ENCODE measurements around the gene QSOX2.

The QSOX2 gene

DNA sequence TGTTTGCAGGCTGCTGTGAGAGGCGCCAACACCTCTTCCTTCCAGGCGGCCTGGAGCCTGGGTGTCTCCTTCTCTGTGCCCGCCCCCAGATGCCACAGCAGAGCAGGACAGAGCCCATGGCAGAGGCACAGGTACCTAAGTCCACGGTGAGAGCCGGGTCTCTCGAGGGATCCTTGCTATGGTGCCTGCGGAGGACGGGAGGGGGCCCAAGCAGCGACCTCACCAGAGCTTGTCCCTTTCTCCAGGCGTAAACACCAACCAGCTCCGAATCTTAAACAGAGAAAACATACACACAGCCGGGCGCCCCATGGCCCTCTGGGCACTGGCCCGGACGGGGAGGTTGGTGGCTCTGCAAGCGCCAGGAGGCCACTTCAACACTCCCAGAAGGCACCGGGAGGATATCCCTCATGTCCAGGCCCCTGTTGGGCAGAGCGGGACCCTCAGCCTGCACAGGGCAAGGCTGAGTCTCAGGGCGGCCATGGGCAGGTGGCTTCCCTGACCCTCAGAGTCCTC, 46.5 kb upstream of the QSOX2 start:
- POLR2A ChIA-PET, result no interaction called here
- H3K4me3 ChIP-seq (ENCODE audit: low read depth, low read length), result no peak overlapping the region
- no peak for DNase-seq (ENCODE audit: low read depth, low spot score)
- TF ChIP-seq, protein P1, sequence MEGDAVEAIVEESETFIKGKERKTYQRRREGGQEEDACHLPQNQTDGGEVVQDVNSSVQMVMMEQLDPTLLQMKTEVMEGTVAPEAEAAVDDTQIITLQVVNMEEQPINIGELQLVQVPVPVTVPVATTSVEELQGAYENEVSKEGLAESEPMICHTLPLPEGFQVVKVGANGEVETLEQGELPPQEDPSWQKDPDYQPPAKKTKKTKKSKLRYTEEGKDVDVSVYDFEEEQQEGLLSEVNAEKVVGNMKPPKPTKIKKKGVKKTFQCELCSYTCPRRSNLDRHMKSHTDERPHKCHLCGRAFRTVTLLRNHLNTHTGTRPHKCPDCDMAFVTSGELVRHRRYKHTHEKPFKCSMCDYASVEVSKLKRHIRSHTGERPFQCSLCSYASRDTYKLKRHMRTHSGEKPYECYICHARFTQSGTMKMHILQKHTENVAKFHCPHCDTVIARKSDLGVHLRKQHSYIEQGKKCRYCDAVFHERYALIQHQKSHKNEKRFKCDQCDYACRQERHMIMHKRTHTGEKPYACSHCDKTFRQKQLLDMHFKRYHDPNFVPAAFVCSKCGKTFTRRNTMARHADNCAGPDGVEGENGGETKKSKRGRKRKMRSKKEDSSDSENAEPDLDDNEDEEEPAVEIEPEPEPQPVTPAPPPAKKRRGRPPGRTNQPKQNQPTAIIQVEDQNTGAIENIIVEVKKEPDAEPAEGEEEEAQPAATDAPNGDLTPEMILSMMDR (IDR thresholded peaks at IDR 0.05; ENCODE audit: insufficient read depth, low read length, missing control alignments), result no peak
- CTCF ChIA-PET, result interaction anchor here (0.9 kb wide), 1 partner anchor 8 kb away, joined by 3 read pairs; no protein-coding TSS in a partner anchor

DNA sequence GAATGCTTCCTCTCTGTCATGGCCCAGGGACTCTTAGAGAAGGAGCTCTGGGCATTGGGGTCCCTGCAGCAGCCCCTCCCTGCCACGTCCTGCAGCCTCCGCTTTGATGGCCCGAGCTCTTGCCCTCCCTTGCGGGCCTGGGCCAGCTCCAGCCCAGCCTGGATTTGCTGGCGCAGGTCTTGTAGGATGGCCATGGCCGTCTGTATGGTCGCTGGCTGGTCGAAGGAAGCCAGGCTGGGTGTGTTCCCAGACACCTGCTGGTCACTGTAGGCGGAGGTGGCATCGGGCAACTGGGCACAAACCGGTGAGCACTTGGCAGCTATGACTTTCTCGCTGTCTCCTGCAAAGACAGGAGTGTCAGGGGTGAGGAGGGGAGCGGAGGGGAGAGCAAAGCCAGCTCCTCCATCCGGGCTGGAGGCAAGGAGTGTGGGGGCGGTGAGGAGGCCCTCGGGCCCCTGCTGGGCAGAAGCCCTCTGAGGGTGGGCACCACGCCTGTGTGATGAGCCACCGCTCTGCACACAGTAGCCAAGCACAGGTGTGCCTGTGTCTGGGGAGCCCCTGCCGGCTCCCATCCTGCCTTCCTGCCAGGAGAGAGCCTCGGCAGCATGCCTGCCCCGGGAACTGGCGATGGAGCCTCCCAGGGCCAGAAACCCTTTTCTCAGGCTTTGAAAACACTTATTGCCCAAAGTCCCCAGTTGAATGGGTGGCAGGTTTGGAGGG, 45.9 kb upstream of the QSOX2 start:
- CTCF ChIA-PET, result interaction anchor here (0.6 kb wide), 1 partner anchor 11 kb away, joined by 3 read pairs; no protein-coding TSS in a partner anchor
- POLR2A ChIA-PET, result no interaction called here
- no peak for DNase-seq (ENCODE audit: low read depth, low spot score)
- TF ChIP-seq, protein P1 (IDR thresholded peaks at IDR 0.05; ENCODE audit: insufficient read depth, low read length, missing control alignments), result no peak
- no peak overlapping the region for H3K4me3 ChIP-seq (ENCODE audit: low read depth, low read length)

DNA sequence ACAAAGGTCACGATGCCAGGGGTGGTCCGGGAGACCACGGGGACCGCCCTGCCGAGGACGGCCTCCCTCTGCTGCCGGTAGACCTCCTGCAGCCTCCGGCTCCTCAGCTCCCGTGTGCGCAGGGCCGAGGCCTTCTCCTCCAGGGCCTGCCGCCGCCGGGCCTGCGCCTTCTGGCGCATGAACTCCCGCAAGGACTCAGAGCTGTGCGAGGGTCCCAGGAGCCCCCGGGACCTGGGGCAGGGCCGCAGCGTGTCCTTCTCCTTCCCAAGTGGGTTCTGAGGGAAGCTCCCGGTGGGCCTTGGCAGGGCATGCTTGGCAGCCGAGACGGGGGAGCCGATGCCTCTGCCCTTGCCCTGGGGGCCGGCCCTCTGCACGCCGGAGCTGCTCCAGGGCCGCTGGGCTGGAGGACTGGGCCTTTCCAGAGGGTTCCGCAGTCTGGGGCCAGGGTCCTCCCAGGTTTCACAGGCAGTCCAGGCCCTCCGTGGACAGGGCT, 44.9 kb upstream of the QSOX2 start:
- ChIA-PET CTCF (no interaction called here), POLR2A (no interaction called here)
- TF ChIP-seq, protein P1 (IDR thresholded peaks at IDR 0.05; ENCODE audit: insufficient read depth, low read length, missing control alignments), result no peak
- no peak overlapping the region for H3K4me3 ChIP-seq (ENCODE audit: low read depth, low read length)
- DNase-seq (ENCODE audit: low read depth, low spot score), result no peak

DNA sequence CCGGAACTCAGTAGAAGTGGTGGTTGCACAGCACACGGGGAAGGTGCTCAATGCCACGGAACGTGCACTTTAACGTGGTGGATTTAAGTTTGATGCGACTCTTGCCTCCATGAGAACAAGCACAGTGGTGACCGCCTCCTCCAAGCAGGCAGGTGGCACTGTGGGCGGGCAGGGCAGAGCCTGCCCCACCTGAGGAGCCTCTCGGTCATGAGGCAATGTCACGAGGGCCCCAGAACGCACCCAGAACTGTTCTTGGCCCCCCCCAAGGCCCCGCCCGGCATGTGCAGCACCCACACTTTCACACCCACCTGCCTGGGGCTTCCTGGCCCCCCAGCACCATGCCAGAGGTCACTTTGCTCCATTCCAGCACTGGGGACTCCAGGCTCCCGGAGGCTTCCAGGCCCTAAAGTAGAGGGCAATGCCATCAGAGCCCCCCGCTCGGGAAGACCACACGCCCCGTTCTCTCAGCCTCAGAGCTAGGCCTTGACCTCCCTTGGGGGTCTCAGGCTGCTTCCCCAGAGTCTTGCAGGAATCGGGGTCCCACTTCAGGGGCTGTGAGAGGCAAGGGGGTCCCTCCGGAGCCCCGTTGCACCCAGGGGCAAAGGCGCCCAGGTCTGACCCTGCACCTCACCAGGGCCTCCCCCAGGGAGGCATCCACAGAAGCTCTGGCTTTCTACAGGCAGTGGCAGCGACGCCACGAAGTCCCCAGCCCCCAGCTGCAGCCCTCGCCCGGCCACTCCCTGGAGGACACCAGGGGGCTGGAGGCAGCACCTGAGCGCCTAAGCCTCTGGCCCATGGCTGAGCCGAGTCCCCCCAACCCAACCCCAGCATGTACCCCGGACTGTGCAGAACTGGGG, 44.3 kb upstream of the QSOX2 start:
- ChIA-PET POLR2A (no interaction called here), CTCF (no interaction called here)
- H3K4me3 ChIP-seq (ENCODE audit: low read depth, low read length), result no peak overlapping the region
- TF ChIP-seq, protein P1 (IDR thresholded peaks at IDR 0.05; ENCODE audit: insufficient read depth, low read length, missing control alignments), result no peak
- DNase-seq (ENCODE audit: low read depth, low spot score), result no peak

DNA sequence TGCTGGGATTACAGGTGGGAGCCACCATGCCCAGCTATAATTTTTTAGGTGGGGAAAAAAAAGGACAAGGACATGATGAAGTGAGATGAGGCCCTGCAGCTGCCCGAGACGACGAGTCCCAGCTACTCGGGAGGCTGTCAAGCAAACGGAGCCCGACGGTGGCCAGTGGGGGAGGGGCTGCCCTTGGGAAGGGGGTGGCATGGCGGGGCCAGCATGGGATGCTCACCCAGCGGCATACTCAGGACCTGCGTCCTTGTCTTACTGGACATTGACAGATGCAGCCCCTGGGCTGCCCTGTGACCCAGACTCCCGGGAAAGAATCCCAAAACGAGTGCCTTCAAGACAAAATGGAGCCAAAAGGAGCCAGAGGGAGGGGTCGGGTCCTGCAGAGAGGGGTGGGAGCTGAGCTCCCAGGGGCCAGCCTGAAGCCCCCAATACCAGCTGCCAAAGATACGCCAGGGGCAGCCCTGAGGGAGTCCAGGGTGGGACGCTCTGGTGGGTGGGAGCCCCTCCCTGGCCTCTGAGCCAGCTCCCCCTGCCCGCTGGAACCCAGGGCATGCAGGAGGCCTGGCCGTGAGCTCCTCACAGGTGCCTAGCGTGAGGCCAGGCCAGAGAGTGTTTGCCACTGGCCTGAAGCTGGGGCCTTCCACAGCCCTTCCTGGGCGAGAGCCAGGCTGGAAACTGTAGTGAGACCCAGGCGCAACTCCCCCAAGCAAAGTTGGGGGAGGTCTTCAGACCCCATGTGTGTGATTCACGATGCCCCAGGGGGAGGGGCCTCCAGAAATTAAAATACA, 42.5 kb upstream of the QSOX2 start:
- ChIA-PET CTCF (interaction anchor here (1.5 to 2.2 kb wide), 3 partner anchors 8 to 19 kb away, joined by 5 to 9 read pairs (median 7); no protein-coding TSS in a partner anchor), POLR2A (no interaction called here)
- no peak for DNase-seq (ENCODE audit: low read depth, low spot score)
- TF ChIP-seq, protein P1 (IDR thresholded peaks at IDR 0.05; ENCODE audit: insufficient read depth, low read length, missing control alignments), result no peak
- no peak overlapping the region for H3K4me3 ChIP-seq (ENCODE audit: low read depth, low read length)

All from AG04449 (cell line).